ENCODE data around the gene TMEM245.

TMEM245 gene

DNA sequence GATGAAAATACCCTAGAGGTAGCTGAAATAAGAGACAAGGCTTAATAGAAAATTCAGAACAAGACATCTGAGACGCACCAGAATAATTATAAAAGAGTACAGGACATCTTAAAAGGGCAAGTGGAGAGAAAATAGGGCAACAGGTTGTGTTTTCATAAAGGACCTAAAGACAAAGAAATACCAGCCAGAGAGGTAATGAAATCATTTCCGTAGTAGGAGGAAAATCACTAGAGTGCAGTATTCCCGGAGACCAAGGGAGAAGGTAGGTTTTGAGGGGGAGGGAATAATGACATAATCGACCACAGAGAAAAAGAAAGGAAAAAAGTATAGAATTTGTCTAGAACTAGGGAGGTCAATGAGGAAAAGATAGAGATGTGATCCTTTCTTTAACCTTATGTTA lies 80.2 kb downstream of the TMEM245 start:
- no peaks in the 10 kb centered on the region for H3K27me3 Mint-ChIP-seq
- peaks cover 20% of the 10 kb centered on the region for H3K36me3 Mint-ChIP-seq (ENCODE audit: insufficient read depth)
- no peaks in the 10 kb centered on the region for H3K9me3 Mint-ChIP-seq
- no peak for ATAC-seq (replicated peaks; ENCODE audit: extremely low read depth, poor library complexity, severe bottlenecking)
- peaks cover 9% of the 10 kb centered on the region for H3K4me1 Mint-ChIP-seq
- no peak overlapping the region for H3K4me3 Mint-ChIP-seq
- DNase-seq (ENCODE audit: low spot score in 2 of 2) = no peak
- H3K27ac Mint-ChIP-seq (ENCODE audit: low read depth) = peak overlapping the region; percentile 20

GRCh38 chr9:109037946-109038715 lies 81.6 kb downstream of the TMEM245 start:
- Mint-ChIP-seq H3K4me3 (no peak overlapping the region), H3K36me3 (ENCODE audit: insufficient read depth) (peaks cover 32% of the 10 kb centered on the region), H3K4me1 (peaks cover 9% of the 10 kb centered on the region), H3K9me3 (no peaks in the 10 kb centered on the region), H3K27me3 (no peaks in the 10 kb centered on the region), H3K27ac (ENCODE audit: low read depth) (peak overlapping the region; percentile 20)
- DNase-seq (ENCODE audit: low spot score in 2 of 2) (no peak), ATAC-seq (replicated peaks; ENCODE audit: extremely low read depth, poor library complexity, severe bottlenecking) (no peak)

- ATAC-seq (replicated peaks; ENCODE audit: extremely low read depth, poor library complexity, severe bottlenecking) = no peak
- peaks cover 9% of the 10 kb centered on the region for H3K4me1 Mint-ChIP-seq
- H3K27me3 Mint-ChIP-seq = no peaks in the 10 kb centered on the region
- DNase-seq (ENCODE audit: low spot score in 2 of 2) = no peak
- no peak overlapping the region for H3K4me3 Mint-ChIP-seq
- no peaks in the 10 kb centered on the region for H3K9me3 Mint-ChIP-seq
- H3K36me3 Mint-ChIP-seq (ENCODE audit: insufficient read depth) = peaks cover 38% of the 10 kb centered on the region
- H3K27ac Mint-ChIP-seq (ENCODE audit: low read depth) = no peak overlapping the region
Measured at GRCh38 chr9:109036744-109037680, 82.7 kb downstream of the TMEM245 start.

DNA sequence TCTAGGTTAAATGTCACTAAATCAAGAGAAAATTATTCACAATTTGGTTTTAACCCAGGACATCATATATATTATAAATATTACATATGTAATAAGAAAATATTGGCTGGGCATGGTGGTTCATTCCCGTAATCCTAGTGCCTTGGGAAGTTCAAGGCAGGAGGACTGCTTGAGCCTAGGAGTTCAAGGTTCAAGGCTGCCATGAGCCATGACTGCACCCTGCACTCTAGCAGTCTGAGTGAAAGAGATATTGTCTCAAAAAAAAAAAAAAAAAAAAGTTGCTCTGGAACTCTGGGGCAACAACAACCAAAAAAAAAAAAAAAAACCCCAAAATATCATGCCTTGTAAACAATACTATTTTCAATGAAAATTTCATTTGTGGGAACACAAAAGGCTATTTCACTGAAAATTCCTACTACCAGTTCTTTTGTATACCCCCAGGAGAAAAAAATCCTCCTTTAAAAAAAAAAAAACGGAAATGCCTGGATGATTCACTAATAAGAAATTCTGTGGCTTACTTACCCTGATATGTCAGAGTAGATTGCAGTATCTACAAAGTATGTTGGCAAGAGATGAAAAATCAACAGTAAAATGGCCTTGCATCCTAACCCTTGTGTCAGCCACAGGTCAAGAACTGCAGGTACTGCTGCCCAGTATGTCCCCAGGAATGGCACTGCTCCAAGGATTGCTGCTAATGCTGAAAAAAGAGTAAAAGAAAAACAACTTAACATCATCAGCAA lies 83.9 kb downstream of the TMEM245 start:
- ATAC-seq (replicated peaks; ENCODE audit: extremely low read depth, poor library complexity, severe bottlenecking) = no peak
- Mint-ChIP-seq H3K4me3 (no peak overlapping the region), H3K27ac (ENCODE audit: low read depth) (no peak overlapping the region), H3K36me3 (ENCODE audit: insufficient read depth) (peaks cover 38% of the 10 kb centered on the region), H3K27me3 (no peaks in the 10 kb centered on the region), H3K9me3 (no peaks in the 10 kb centered on the region), H3K4me1 (peaks cover 9% of the 10 kb centered on the region)
- DNase-seq (ENCODE audit: low spot score in 2 of 2) = no peak

DNA sequence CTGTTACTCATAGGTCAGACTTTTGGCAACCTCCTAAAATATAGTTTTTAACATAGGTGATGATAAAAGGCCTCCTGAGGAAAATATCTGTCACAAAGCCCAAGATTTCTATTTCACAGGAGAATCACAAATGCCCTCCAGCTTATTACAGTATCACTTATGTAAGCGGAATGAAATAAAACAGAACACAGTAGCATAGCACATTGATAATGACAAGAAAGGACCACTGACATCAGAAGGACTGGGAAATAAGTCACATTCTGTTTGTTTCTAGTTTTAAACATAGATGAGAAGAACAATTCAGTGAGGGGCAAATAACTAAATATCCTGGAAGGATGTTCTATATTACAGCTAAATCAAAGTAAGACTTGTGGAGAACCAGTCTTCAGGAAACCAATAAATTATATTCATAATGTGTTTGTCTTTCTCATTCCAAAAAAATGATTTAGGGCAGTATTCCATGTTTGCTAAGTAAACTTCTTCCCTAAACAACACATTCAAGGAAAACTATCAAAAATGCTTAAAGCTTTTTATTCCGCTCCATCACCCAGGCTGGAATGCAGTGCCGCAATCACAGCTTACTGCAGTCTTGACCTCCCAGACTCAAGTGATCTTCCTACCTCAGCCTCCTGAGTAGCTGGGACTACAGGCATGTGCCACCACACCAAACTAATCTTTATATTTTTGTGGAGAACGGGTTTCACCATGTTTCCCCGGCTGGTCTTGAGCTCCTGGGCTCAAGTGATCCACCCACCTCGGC lies 85.6 kb downstream of the TMEM245 start:
- DNase-seq (ENCODE audit: low spot score in 2 of 2) (no peak), ATAC-seq (replicated peaks; ENCODE audit: extremely low read depth, poor library complexity, severe bottlenecking) (no peak)
- Mint-ChIP-seq H3K27me3 (no peaks in the 10 kb centered on the region), H3K27ac (ENCODE audit: low read depth) (no peak overlapping the region), H3K9me3 (no peaks in the 10 kb centered on the region), H3K4me1 (peaks cover 3% of the 10 kb centered on the region), H3K4me3 (no peak overlapping the region), H3K36me3 (ENCODE audit: insufficient read depth) (peaks cover 39% of the 10 kb centered on the region)

DNA sequence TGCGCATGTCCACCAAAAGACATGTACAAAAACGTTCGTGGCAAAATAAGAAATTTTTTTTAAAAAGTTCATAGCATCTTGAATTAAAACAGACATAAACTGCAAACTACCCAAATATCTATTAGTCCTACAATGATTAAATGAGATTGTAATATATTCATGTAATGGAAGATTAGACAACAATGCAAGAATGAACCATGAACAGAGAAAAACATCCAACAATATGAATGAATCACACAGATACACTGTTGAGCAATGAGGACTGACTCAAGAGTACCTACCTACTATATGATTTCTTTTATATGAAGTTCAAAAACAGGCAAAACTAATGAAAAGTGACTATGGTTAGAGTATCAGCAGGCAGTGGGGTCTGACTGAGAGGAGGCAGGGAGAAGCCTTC lies 88.5 kb downstream of the TMEM245 start:
- H3K36me3 Mint-ChIP-seq (ENCODE audit: insufficient read depth) = peaks cover 41% of the 10 kb centered on the region
- peaks cover 4% of the 10 kb centered on the region for H3K4me1 Mint-ChIP-seq
- no peaks in the 10 kb centered on the region for H3K27me3 Mint-ChIP-seq
- DNase-seq (ENCODE audit: low spot score in 2 of 2) (no peak), ATAC-seq (replicated peaks; ENCODE audit: extremely low read depth, poor library complexity, severe bottlenecking) (no peak)
- no peaks in the 10 kb centered on the region for H3K9me3 Mint-ChIP-seq
- no peak overlapping the region for H3K27ac Mint-ChIP-seq (ENCODE audit: low read depth)
- no peak overlapping the region for H3K4me3 Mint-ChIP-seq

DNA sequence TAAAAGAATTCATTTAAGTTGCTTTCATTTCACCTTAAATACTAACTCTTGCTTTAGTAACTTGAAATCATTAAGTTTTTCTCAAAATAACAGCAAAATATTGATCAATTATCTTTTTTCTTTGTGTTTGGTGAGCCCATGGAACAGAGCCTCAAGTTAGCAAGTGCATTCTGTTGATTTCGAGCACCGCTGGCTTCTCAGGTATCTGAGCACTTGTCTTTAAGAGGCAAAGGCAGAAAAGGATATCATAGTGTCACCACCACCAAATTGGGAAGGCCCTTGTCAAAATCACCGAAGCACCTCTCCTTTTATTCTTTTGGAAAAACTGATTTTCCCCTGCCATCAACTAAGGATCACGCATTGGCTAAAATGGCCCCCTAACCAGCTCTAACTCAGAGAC lies 89.3 kb downstream of the TMEM245 start:
- H3K4me1 Mint-ChIP-seq = peaks cover 7% of the 10 kb centered on the region
- ATAC-seq (replicated peaks; ENCODE audit: extremely low read depth, poor library complexity, severe bottlenecking) (no peak), DNase-seq (ENCODE audit: low spot score in 2 of 2) (no peak)
- peaks cover 34% of the 10 kb centered on the region for H3K36me3 Mint-ChIP-seq (ENCODE audit: insufficient read depth)
- H3K27ac Mint-ChIP-seq (ENCODE audit: low read depth) = no peak overlapping the region
- no peak overlapping the region for H3K4me3 Mint-ChIP-seq
- no peaks in the 10 kb centered on the region for H3K27me3 Mint-ChIP-seq
- no peaks in the 10 kb centered on the region for H3K9me3 Mint-ChIP-seq

DNA sequence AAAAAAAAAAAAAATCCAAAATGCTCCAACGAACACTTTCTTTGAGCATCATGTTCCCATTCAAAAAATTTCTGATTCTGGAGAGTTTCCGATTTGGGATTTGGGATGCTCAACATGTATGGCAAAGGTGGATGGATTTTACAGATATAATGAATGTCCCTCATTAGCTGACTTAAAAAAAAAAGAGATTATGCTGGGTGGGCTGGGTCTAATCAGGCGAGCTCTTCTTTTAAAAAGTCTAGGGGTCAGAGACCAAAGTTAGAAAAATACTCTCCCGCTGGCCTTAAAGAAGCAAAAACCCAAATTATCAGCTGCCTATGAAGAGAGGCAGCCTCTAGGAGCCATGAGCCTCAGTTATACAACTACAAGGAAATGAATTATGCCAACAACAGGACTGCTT lies 91.3 kb downstream of the TMEM245 start:
- ATAC-seq (replicated peaks; ENCODE audit: extremely low read depth, poor library complexity, severe bottlenecking) (no peak), DNase-seq (ENCODE audit: low spot score in 2 of 2) (no peak)
- Mint-ChIP-seq H3K9me3 (no peaks in the 10 kb centered on the region), H3K27ac (ENCODE audit: low read depth) (no peak overlapping the region), H3K4me3 (no peak overlapping the region), H3K36me3 (ENCODE audit: insufficient read depth) (peaks cover 23% of the 10 kb centered on the region), H3K4me1 (peaks cover 13% of the 10 kb centered on the region), H3K27me3 (no peaks in the 10 kb centered on the region)

DNA sequence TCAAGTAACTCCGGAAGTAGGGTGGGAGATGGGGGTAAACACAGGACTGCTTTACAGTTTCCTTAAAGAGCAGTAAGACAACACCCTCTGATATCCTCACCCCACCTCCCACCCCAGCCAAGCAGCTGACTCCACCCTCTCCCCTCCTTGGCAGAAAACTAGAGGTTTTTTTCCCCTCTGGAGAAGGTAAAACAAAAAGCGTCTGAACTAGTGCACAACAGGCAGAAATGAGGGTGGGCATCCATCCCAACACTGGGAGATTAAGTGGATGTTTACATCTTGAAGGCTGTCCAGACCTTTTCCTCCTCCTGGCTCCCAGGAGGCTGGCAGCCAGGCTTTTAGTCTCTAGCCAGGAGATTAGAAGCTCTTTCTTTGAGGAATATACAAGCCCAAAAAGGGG lies 92.6 kb downstream of the TMEM245 start:
- Mint-ChIP-seq H3K4me3 (no peak overlapping the region), H3K27me3 (no peaks in the 10 kb centered on the region), H3K4me1 (peaks cover 13% of the 10 kb centered on the region), H3K36me3 (ENCODE audit: insufficient read depth) (peaks cover 15% of the 10 kb centered on the region), H3K9me3 (no peaks in the 10 kb centered on the region), H3K27ac (ENCODE audit: low read depth) (no peak overlapping the region)
- ATAC-seq (replicated peaks; ENCODE audit: extremely low read depth, poor library complexity, severe bottlenecking) (no peak), DNase-seq (ENCODE audit: low spot score in 2 of 2) (no peak)

GRCh38 chr9:109026306-109026705 lies 93.4 kb downstream of the TMEM245 start:
- peaks cover 13% of the 10 kb centered on the region for H3K4me1 Mint-ChIP-seq
- H3K4me3 Mint-ChIP-seq = no peak overlapping the region
- no peak overlapping the region for H3K27ac Mint-ChIP-seq (ENCODE audit: low read depth)
- peaks cover 13% of the 10 kb centered on the region for H3K36me3 Mint-ChIP-seq (ENCODE audit: insufficient read depth)
- no peaks in the 10 kb centered on the region for H3K9me3 Mint-ChIP-seq
- ATAC-seq (replicated peaks; ENCODE audit: extremely low read depth, poor library complexity, severe bottlenecking) (no peak), DNase-seq (ENCODE audit: low spot score in 2 of 2) (no peak)
- no peaks in the 10 kb centered on the region for H3K27me3 Mint-ChIP-seq

DNA sequence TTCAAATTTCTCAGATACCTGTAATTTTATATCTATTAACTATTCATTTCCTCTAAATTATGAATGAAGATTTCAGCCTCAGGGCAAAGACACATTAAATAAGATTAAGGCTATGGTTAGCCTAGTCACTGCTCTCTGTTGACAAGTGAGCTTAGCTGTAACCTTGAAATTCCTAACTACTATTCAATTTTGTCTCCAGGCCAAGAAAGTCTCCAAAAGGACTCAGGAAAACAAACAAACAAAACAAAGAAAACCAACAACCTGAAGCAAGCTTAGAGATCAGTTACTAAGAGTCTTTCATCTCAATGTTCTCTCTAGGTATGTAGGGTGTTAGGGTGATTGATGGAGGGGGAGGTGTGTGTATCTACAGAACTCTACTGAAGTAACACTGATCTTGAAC lies 96.9 kb downstream of the TMEM245 start:
- Mint-ChIP-seq H3K27ac (ENCODE audit: low read depth) (no peak overlapping the region), H3K4me1 (peaks cover 13% of the 10 kb centered on the region), H3K9me3 (no peaks in the 10 kb centered on the region), H3K4me3 (no peak overlapping the region), H3K27me3 (no peaks in the 10 kb centered on the region), H3K36me3 (ENCODE audit: insufficient read depth) (peaks cover 9% of the 10 kb centered on the region)
- ATAC-seq (replicated peaks; ENCODE audit: extremely low read depth, poor library complexity, severe bottlenecking) = no peak
- DNase-seq (ENCODE audit: low spot score in 2 of 2) = no peak

Data from central memory CD8-positive, alpha-beta T cell (primary cell).